Measurements from ENCODE around the gene NAA10. TPM values are rescaled to one million over a fixed set of nuclear protein-coding genes. Genes with fewer than 3 reads are reported as not detected.

NAA10 gene
- total and polyA plus RNA-seq, 2 of the 13 experiments (the other 11 are each of a cell fraction or from before 2014, with no cell fraction given) = 49.2 to 51.7 TPM

GRCh38 chrX:153941336-153942252 lies 6.8 kb upstream of the NAA10 start (continued):
- TF ChIP-seq ZNF687 (CRISPR knock-in tag; IDR thresholded peaks at IDR 0.05) (peak; percentile 58), ZNF766 (CRISPR knock-in tag; IDR thresholded peaks at IDR 0.05; ENCODE audit: borderline replicate concordance) (no peak), NFE2 (CRISPR knock-in tag; IDR thresholded peaks at IDR 0.05) (no peak), SOX6 (IDR thresholded peaks at IDR 0.05) (no peak), SOX6 (CRISPR knock-in tag; IDR thresholded peaks at IDR 0.05) (0 out of 2 replicates have a peak, but pooled peaks have one; percentile 34), DMAP1 (CRISPR knock-in tag; IDR thresholded peaks at IDR 0.05) (no peak), ZFX (CRISPR knock-in tag; IDR thresholded peaks at IDR 0.05; ENCODE audit: low read depth) (peak; percentile 14; the same call in 1 of the 2 replicates), ZNF337 (CRISPR knock-in tag; IDR thresholded peaks at IDR 0.05; ENCODE audit: borderline replicate concordance, low read depth) (no peak), SMYD3 (CRISPR knock-in tag; IDR thresholded peaks at IDR 0.05) (no peak), GATAD1 (CRISPR knock-in tag; IDR thresholded peaks at IDR 0.05) (no peak), SOX5 (CRISPR knock-in tag; IDR thresholded peaks at IDR 0.05; ENCODE audit: borderline replicate concordance) (peak; percentile 27; the same call in 1 of the 2 replicates), ZNF296 (CRISPR knock-in tag; conservative IDR thresholded peaks at IDR 0.05) (no peak), ZBED4 (CRISPR knock-in tag; IDR thresholded peaks at IDR 0.05; ENCODE audit: borderline replicate concordance) (no peak), MEIS2 (CRISPR knock-in tag; IDR thresholded peaks at IDR 0.05) (0 out of 2 replicates have a peak, but pooled peaks have one; percentile 25), PAXIP1 (CRISPR knock-in tag; conservative IDR thresholded peaks at IDR 0.05) (peak; percentile 26; the same call in 1 of the 2 replicates), ZNF816 (CRISPR knock-in tag; IDR thresholded peaks at IDR 0.05; ENCODE audit: borderline replicate concordance) (no peak)
